ENCODE measurements around the gene IMPA2. TPM values are rescaled to one million over a fixed set of nuclear protein-coding genes. Genes with fewer than 3 reads are reported as not detected.

The IMPA2 gene
- total and polyA plus RNA-seq, 2 of the 4 experiments (the other 2 are of a cell fraction) = 5.4 to 5.5 TPM

- Histone ChIP-seq H3K4ac (ENCODE audit: low read depth, low read length) (peak overlapping the region; percentile 73), H4K91ac (ENCODE audit: insufficient read depth, low read depth, low read length) (peak overlapping the region; percentile 81), H3K36me3 (ENCODE audit: control insufficient read depth, insufficient read depth, low read length) (no peaks in the 10 kb centered on the region), H3K4me3 (ENCODE audit: insufficient read depth, low read depth, low read length) (peak overlapping the region; percentile 46), H3K56ac (ENCODE audit: extremely low read depth, insufficient read depth, low read length) (peak overlapping the region; percentile 86), H3K27me3 (ENCODE audit: control insufficient read depth, insufficient read depth, low read length) (no peaks in the 10 kb centered on the region), H3K18ac (ENCODE audit: low read depth, low read length) (peak overlapping the region; percentile 83), H3K27ac (ENCODE audit: insufficient read depth, low read length) (peak overlapping the region; percentile 76), H3K23ac (ENCODE audit: low read depth, low read length) (peak overlapping the region; percentile 85), H4K20me1 (ENCODE audit: insufficient read depth, low read length) (no peaks in the 10 kb centered on the region), H2BK120ac (ENCODE audit: low read depth, low read length) (peak overlapping the region; percentile 42), H3K9me3 (ENCODE audit: control insufficient read depth, insufficient read depth, low read length) (no peaks in the 10 kb centered on the region), H4K5ac (ENCODE audit: low read depth, low read length) (peak overlapping the region; percentile 80), H2BK20ac (ENCODE audit: low read depth, low read length) (no peak overlapping the region; the same call in 1 of the 2 replicates), H2AK9ac (replicated peaks; ENCODE audit: low read depth, low read length, poor library complexity) (peak overlapping the region; percentile 83), H3K4me1 (ENCODE audit: control insufficient read depth, insufficient read depth, low read length) (peaks cover 7% of the 10 kb centered on the region), H2AFZ (replicated peaks; ENCODE audit: low read length, poor library complexity) (peak overlapping the region; percentile 96), H2BK5ac (ENCODE audit: low read depth, low read length, poor library complexity, severe bottlenecking) (peak overlapping the region; percentile 66), H3K9ac (ENCODE audit: low read depth, low read length) (peak overlapping the region; percentile 66), H3K9me1 (ENCODE audit: insufficient read depth, low read length) (0 out of 2 replicates have a peak, but pooled peaks cover 6% of the 10 kb centered on the region), H4K8ac (ENCODE audit: low read depth in 2 of 2, low read length in 2 of 2) (peak overlapping the region; percentile 72 to 93), H2AK5ac (ENCODE audit: low read depth, low read length) (peak overlapping the region; percentile 0; the same call in 1 of the 2 replicates), H3K79me1 (ENCODE audit: low read depth in 1 of 2, low read length in 2 of 2) (peaks cover 5 to 9% of the 10 kb centered on the region in 2 experiments; a peak in 2 of 4 replicates), H3K4me2 (ENCODE audit: low read depth, low read length) (peak overlapping the region; percentile 90), H3K14ac (replicated peaks; ENCODE audit: low read depth, low read length) (peak overlapping the region; percentile 59; the same call in 1 of the 2 replicates), H2BK15ac (ENCODE audit: low read depth, low read length) (peak overlapping the region; percentile 48; the same call in 2 of the 3 replicates)
- dilution Hi-C loops (cut with HindIII; ENCODE audit: low sequenced_read_pairs, unreplicated experiment) = no loop called here
- in situ Hi-C loops (cut with MboI; ENCODE audit: low sequenced_read_pairs) = no loop called here
- intact Hi-C loops (cut with micrococcal nuclease) = loop anchor here (1.0 to 5.0 kb wide), 3 partner anchors 33 to 130 kb away; partner anchors contain the start of gene CHMP1B
- 1% methylated on average over 35 of the region's 76 CpGs; no CpG with 5 or more reads in 1 of the 2 experiments for WGBS, 2 experiments (ENCODE audit: extremely low coverage in 2 of 2, insufficient read length in 1 of 2)
- peak; percentile 96 for DNase-seq
- ATAC-seq (ENCODE audit: low read depth) = peak; percentile 92
- no TSS peak for BruUV-seq (replicated peaks)
- ChIA-PET POLR2A (ENCODE audit: unreplicated experiment) (interaction anchor here (0.6 kb wide), 1 partner anchor 299 kb away, joined by 6 read pairs; no protein-coding TSS in a partner anchor), CTCF (interaction anchor here (1.1 to 1.3 kb wide), 3 partner anchors 29 to 67 kb away, joined by 3 to 7 read pairs (median 3); no protein-coding TSS in a partner anchor)
- TF ChIP-seq MXI1 (IDR thresholded peaks at IDR 0.05; ENCODE audit: borderline replicate concordance, low read depth, low read length) (peak; percentile 53; the same call in 1 of the 2 replicates), POLR2A (IDR thresholded peaks at IDR 0.05; ENCODE audit: low read depth, low read length) (peak; percentile 69), RAD21 (IDR thresholded peaks at IDR 0.05; ENCODE audit: low read length) (no peak), CTCF (conservative IDR thresholded peaks at IDR 0.05; ENCODE audit: low read depth, low read length) (0 out of 2 replicates have a peak, but pooled peaks have one; percentile 15), BHLHE40 (IDR thresholded peaks at IDR 0.05; ENCODE audit: low read depth, low read length) (peak; percentile 88), RFX5 (IDR thresholded peaks at IDR 0.05; ENCODE audit: low read depth, low read length) (no peak)
- TF ChIP-seq, protein P1, sequence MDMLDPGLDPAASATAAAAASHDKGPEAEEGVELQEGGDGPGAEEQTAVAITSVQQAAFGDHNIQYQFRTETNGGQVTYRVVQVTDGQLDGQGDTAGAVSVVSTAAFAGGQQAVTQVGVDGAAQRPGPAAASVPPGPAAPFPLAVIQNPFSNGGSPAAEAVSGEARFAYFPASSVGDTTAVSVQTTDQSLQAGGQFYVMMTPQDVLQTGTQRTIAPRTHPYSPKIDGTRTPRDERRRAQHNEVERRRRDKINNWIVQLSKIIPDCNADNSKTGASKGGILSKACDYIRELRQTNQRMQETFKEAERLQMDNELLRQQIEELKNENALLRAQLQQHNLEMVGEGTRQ (IDR thresholded peaks at IDR 0.05; ENCODE audit: low read depth, low read length) = 0 out of 2 replicates have a peak, but pooled peaks have one; percentile 23
Measured at GRCh38 chr18:11980494-11981191, 664 bp upstream of the IMPA2 start.
